Astrocyte (in vitro differentiated cells and primary cell): Measurements from ENCODE around the gene TCERG1. TPM values are rescaled to one million over a fixed set of nuclear protein-coding genes. Genes with fewer than 3 reads are reported as not detected.

Source experiments
- DNase-seq: peaks from one replicate; pipeline ENCODE4 v3.0.0-alpha.2; 2010; ENCODE audit warnings: low read depth
- FAIRE-seq: peaks from 2 replicates; lab custom pipeline; 2011; peaks lifted over from hg19 to GRCh38; lab: Jason Lieb, UNC
- H2AFZ ChIP-seq: 2 replicates; pipeline ENCODE4 v1.6.0; 2012; ENCODE audit warnings: low read depth, low read length, inconsistent platforms
- H3K27ac ChIP-seq: 2 replicates; pipeline ENCODE4 v1.5.1; 2011; ENCODE audit warnings: low read depth, low read length, inconsistent platforms
- H3K27me3 ChIP-seq: 2 replicates; pipeline ENCODE4 v1.6.0; 2011; ENCODE audit warnings: low read length, inconsistent platforms; ENCODE audit not compliant: insufficient read depth
- H3K36me3 ChIP-seq: 2 replicates; pipeline ENCODE4 v1.5.1; 2011; ENCODE audit warnings: low read length, inconsistent platforms; ENCODE audit not compliant: insufficient read depth
- H3K4me1 ChIP-seq: 2 replicates; pipeline ENCODE4 v1.5.1; 2011; ENCODE audit warnings: low read length, inconsistent platforms; ENCODE audit not compliant: insufficient read depth
- H3K4me2 ChIP-seq: 2 replicates; pipeline ENCODE4 v1.6.0; 2012; ENCODE audit warnings: low read length, inconsistent platforms
- H3K4me3 ChIP-seq: 2 replicates; pipeline ENCODE4 v1.5.1; 2011; ENCODE audit warnings: low read depth, mild to moderate bottlenecking, low read length, inconsistent platforms; ENCODE audit not compliant: insufficient read depth
- H3K79me2 ChIP-seq: 2 replicates; pipeline ENCODE4 v1.6.0; 2012; ENCODE audit warnings: mild to moderate bottlenecking, low read length, inconsistent platforms; ENCODE audit not compliant: insufficient read depth
- H3K9ac ChIP-seq: 2 replicates; pipeline ENCODE4 v1.6.0; 2012; ENCODE audit warnings: mild to moderate bottlenecking, low read length, inconsistent platforms
- H3K9me3 ChIP-seq: 2 replicates; pipeline ENCODE4 v1.5.1; 2012; ENCODE audit warnings: low read depth, mild to moderate bottlenecking, low read length, inconsistent platforms; ENCODE audit not compliant: insufficient read depth
- H4K20me1 ChIP-seq: 2 replicates; pipeline ENCODE4 v1.6.0; 2012; ENCODE audit warnings: low read length, inconsistent platforms; ENCODE audit not compliant: insufficient read depth
- H3K27ac Mint-ChIP-seq: one replicate; pipeline ENCODE4 v1.8.0; 2021; ENCODE audit warnings: mild to moderate bottlenecking, mixed read lengths; ENCODE audit not compliant: unreplicated experiment
- H3K27me3 Mint-ChIP-seq: one replicate; pipeline ENCODE4 v1.8.0; 2021; ENCODE audit warnings: low read depth, mixed read lengths; ENCODE audit not compliant: unreplicated experiment
- H3K36me3 Mint-ChIP-seq: one replicate; pipeline ENCODE4 v1.8.0; 2021; ENCODE audit warnings: low read depth, mixed read lengths; ENCODE audit not compliant: unreplicated experiment
- H3K4me1 Mint-ChIP-seq: one replicate; pipeline ENCODE4 v1.8.0; 2021; ENCODE audit warnings: low read depth, mixed read lengths; ENCODE audit not compliant: unreplicated experiment
- H3K4me3 Mint-ChIP-seq: one replicate; pipeline ENCODE4 v1.8.0; 2021; ENCODE audit warnings: mild to moderate bottlenecking, moderate library complexity, mixed read lengths; ENCODE audit not compliant: unreplicated experiment
- H3K9me3 Mint-ChIP-seq: one replicate; pipeline ENCODE4 v1.8.0; 2021; ENCODE audit warnings: mild to moderate bottlenecking, mixed read lengths; ENCODE audit not compliant: unreplicated experiment
- EZH2 ChIP-seq: IDR thresholded peaks from 2 replicates; pipeline ENCODE4 v1.6.1; 2012; ENCODE audit warnings: mild to moderate bottlenecking, low read length, inconsistent platforms; ENCODE audit not compliant: insufficient read depth
- total RNA-seq: library from RNA; stranded (reverse); gene quantifications from 2 replicates; pipeline ENCODE4 v1.2.1, GENCODE V29; 2021
- TF ChIP-seq, protein P1 (sequence below): IDR thresholded peaks from 2 replicates; pipeline ENCODE4 v1.5.1; 2011; ENCODE audit warnings: low read depth, mild to moderate bottlenecking, inconsistent platforms, low read length, moderate library complexity; ENCODE audit not compliant: insufficient read depth

The TCERG1 gene
- total RNA-seq, 1 donor from 2014 or later, result 66.0 TPM

DNA sequence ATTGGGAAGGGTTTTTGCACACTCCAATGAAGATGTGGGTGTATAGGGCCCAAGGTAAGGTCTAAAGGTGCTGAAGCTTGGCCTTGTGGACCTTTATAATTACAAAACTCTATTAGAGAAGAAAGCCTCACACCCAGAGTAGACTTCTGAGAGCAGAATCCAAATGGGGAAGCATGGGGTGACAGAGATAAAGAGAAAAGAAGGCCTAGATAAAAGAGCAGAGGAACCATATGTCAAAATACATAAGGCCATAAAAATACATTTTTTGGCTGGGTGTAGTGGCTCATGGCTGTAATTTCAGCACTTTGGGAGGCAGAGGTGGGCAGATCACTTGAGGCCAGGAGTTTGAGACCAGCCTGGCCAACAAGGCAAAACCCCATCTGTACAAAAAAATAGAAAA lies 27.4 kb upstream of the TCERG1 start:
- Mint-ChIP-seq H3K9me3 (no peaks in the 10 kb centered on the region), H3K27ac (no peak overlapping the region), H3K36me3 (no peaks in the 10 kb centered on the region), H3K4me3 (no peak overlapping the region), H3K27me3 (no peaks in the 10 kb centered on the region), H3K4me1 (no peaks in the 10 kb centered on the region)
- FAIRE-seq (no peak), DNase-seq (no peak)
- Histone ChIP-seq H3K27ac (no peak overlapping the region), H3K4me1 (no peaks in the 10 kb centered on the region), H3K4me2 (no peak overlapping the region), H4K20me1 (no peaks in the 10 kb centered on the region), H3K79me2 (no peaks in the 10 kb centered on the region), H3K9me3 (no peaks in the 10 kb centered on the region), H2AFZ (no peak overlapping the region), H3K9ac (no peak overlapping the region), H3K27me3 (no peaks in the 10 kb centered on the region), H3K36me3 (no peaks in the 10 kb centered on the region), H3K4me3 (no peak overlapping the region)
- TF ChIP-seq, protein P1, sequence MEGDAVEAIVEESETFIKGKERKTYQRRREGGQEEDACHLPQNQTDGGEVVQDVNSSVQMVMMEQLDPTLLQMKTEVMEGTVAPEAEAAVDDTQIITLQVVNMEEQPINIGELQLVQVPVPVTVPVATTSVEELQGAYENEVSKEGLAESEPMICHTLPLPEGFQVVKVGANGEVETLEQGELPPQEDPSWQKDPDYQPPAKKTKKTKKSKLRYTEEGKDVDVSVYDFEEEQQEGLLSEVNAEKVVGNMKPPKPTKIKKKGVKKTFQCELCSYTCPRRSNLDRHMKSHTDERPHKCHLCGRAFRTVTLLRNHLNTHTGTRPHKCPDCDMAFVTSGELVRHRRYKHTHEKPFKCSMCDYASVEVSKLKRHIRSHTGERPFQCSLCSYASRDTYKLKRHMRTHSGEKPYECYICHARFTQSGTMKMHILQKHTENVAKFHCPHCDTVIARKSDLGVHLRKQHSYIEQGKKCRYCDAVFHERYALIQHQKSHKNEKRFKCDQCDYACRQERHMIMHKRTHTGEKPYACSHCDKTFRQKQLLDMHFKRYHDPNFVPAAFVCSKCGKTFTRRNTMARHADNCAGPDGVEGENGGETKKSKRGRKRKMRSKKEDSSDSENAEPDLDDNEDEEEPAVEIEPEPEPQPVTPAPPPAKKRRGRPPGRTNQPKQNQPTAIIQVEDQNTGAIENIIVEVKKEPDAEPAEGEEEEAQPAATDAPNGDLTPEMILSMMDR, result no peak
- TF ChIP-seq EZH2, result no peak

- no peak overlapping the region for H3K27ac Mint-ChIP-seq
- H3K79me2 ChIP-seq, result no peaks in the 10 kb centered on the region
- peaks cover 10% of the 10 kb centered on the region for H3K27me3 ChIP-seq
- TF ChIP-seq, protein P1, result no peak
- no peak for TF ChIP-seq EZH2
- DNase-seq (no peak), FAIRE-seq (no peak)
- H3K4me3 Mint-ChIP-seq, result no peak overlapping the region
- no peak overlapping the region for H3K27ac ChIP-seq
- no peak overlapping the region for H3K4me3 ChIP-seq
- no peaks in the 10 kb centered on the region for H3K4me1 Mint-ChIP-seq
- no peaks in the 10 kb centered on the region for H3K9me3 ChIP-seq
- no peaks in the 10 kb centered on the region for H3K4me1 ChIP-seq
- H3K9ac ChIP-seq, result no peak overlapping the region
- no peaks in the 10 kb centered on the region for H4K20me1 ChIP-seq
- no peaks in the 10 kb centered on the region for H3K36me3 ChIP-seq
- H3K4me2 ChIP-seq, result no peak overlapping the region
- no peaks in the 10 kb centered on the region for H3K9me3 Mint-ChIP-seq
- no peaks in the 10 kb centered on the region for H3K36me3 Mint-ChIP-seq
- peaks cover 23% of the 10 kb centered on the region for H3K27me3 Mint-ChIP-seq
- H2AFZ ChIP-seq, result no peak overlapping the region
These were observed 22.1 kb upstream of the TCERG1 start for GRCh38 chr5:146425023-146425422.

DNA sequence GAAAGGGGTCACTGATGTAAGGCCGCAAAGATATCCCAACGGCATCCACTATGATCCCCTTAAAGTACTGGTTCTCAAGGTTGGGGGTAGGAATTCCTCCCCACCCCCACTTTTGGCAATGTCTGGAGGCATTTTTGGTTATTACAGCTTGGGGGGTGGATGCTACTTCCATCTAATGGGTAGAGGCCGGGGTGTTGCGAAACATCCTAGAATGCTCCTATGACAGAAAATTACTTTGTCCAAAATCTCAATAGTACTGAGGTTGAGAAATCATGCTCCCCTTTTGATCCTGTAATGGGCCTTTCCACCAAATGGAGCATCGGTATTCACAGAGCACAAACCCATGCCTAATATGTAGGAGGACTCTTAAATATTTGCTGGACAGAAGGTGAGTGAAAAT lies 20.8 kb upstream of the TCERG1 start:
- Histone ChIP-seq H3K4me1 (no peaks in the 10 kb centered on the region), H3K27me3 (peaks cover 10% of the 10 kb centered on the region), H4K20me1 (no peaks in the 10 kb centered on the region), H3K4me2 (no peak overlapping the region), H3K27ac (no peak overlapping the region), H3K9me3 (no peaks in the 10 kb centered on the region), H3K36me3 (no peaks in the 10 kb centered on the region), H3K79me2 (no peaks in the 10 kb centered on the region), H2AFZ (no peak overlapping the region), H3K9ac (no peak overlapping the region), H3K4me3 (no peak overlapping the region)
- no peak for DNase-seq
- H3K27me3 Mint-ChIP-seq, result peaks cover 23% of the 10 kb centered on the region
- no peaks in the 10 kb centered on the region for H3K36me3 Mint-ChIP-seq
- no peak for FAIRE-seq
- TF ChIP-seq EZH2, result no peak
- TF ChIP-seq, protein P1, result no peak
- H3K4me3 Mint-ChIP-seq, result no peak overlapping the region
- no peak overlapping the region for H3K27ac Mint-ChIP-seq
- peaks cover 3% of the 10 kb centered on the region for H3K9me3 Mint-ChIP-seq
- H3K4me1 Mint-ChIP-seq, result no peaks in the 10 kb centered on the region
